ENCODE data around the gene ENPP7. TPM values are rescaled to one million over a fixed set of nuclear protein-coding genes. Genes with fewer than 3 reads are reported as not detected.

The ENPP7 gene
- polyA plus RNA-seq, 5 donors = not detected

DNA sequence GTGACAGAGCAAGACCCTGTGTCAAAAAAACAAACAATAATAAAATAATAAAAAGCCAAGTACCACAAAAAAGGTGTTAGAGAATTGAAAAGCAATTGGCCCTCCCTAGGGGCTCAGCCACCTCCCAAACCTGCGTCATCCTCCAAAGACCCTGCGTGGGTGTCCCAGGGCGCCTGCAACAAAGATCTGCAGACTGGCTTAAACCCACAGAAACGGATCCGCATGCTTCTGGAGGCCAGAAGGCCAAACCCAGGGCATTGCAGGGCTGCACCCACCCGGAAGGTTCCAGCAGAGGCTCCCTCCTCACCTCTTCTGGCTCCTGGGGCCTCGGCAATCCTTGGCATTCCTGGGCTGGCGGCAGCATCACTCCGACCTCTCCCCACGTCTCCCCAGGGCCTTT, 1.5 kb downstream of the ENPP7 start:
- no peak for DNase-seq

DNA sequence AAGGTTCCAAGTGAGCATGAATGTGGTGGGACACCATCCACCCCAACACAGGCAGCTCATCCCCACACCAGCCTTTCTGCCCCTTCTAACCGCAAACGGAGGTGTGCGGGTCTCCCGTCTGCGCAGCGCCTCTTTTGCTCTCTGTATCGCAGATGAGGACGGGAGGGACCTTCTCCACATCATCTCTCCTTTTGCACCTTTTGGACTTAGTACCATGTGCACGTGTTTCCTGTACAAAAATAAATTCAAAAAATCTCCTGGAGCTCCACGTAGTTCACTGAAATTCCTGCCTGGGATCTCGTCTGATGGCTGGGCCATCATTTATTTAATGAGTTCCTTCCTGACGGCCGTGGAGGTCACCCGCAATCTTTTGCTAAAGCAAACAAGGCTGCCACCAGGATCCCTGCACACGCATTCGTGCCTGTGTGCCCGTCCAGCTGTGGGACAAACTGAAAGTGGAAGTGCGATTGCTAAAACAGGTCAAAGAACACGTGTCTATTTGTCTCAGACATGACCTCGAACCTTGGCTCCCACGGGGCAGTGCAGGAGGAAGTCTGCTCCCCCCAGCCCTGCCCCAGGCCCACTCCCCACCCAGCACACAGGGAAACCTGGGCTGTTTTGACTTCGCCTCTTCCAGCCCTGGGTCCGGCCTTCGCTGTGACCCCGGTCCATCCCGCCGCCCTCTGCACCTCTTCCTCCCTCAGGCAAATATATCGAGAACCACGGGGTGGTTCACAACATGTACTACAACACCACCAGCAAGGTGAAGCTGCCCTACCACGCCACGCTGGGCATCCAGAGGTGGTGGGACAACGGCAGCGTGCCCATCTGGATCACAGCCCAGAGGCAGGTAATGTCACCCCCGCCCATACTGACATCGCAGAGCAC, 2.3 kb downstream of the ENPP7 start:
- DNase-seq = no peak

DNA sequence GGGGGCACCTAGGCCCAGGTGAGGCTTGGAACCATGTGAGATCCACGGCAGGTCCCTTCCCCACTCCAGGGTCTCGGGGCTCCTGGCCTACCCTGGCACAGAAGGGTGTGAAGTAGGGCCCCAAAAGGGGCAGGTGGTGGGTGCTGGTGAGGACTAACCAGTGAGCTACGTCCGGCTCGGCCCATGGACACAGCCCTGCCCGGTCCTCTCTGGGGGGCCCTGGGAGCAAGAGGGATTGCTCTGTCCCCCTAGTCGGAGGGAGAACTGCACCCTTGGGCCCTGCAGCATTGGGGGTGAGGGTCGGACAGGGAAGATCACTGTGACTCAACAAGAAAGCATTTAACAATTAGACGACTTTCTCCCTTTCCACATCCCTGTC, 2.9 kb downstream of the ENPP7 start:
- no peak for DNase-seq

DNA sequence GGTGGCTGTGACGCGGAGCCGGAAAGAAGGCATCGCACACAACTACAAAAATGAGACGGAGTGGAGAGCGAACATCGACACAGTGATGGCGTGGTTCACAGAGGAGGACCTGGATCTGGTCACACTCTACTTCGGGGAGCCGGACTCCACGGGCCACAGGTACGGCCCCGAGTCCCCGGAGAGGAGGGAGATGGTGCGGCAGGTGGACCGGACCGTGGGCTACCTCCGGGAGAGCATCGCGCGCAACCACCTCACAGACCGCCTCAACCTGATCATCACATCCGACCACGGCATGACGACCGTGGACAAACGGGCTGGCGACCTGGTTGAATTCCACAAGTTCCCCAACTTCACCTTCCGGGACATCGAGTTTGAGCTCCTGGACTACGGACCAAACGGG, 4.4 kb downstream of the ENPP7 start:
- DNase-seq = no peak

DNA sequence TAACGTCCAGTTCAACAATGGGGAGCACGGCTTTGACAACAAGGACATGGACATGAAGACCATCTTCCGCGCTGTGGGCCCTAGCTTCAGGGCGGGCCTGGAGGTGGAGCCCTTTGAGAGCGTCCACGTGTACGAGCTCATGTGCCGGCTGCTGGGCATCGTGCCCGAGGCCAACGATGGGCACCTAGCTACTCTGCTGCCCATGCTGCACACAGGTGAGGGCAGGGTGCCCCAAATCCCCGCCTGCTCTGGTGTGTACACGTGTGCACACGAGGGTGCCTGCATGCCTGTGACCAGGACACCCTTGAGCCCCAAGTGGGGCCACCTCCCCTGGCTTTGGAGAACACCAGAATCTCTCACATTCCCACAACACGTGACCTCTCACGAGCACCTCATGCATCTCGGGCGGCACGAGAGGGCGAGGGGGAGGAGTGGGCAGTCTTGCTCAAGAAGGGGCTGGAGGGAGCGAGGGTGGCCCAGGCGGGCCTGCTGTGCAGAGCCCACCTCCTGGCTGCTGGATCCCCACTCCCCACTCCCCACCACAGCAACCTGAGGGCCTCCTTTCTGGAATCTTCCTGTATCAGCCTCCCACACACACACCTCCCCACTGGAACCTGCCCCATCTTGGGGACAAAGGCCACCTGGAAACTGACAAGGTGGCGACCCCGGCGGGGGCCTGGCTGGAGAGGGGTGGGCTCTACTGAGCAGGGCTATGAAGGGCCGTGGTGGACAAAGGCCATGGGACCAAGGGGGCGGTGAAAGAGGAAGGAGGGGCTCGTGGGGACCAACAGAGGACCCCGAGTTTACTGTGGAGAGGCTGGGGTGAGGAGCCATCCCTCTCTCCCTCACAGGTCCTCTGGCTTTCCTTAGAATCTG, 6.5 kb downstream of the ENPP7 start:
- DNase-seq = no peak

DNA sequence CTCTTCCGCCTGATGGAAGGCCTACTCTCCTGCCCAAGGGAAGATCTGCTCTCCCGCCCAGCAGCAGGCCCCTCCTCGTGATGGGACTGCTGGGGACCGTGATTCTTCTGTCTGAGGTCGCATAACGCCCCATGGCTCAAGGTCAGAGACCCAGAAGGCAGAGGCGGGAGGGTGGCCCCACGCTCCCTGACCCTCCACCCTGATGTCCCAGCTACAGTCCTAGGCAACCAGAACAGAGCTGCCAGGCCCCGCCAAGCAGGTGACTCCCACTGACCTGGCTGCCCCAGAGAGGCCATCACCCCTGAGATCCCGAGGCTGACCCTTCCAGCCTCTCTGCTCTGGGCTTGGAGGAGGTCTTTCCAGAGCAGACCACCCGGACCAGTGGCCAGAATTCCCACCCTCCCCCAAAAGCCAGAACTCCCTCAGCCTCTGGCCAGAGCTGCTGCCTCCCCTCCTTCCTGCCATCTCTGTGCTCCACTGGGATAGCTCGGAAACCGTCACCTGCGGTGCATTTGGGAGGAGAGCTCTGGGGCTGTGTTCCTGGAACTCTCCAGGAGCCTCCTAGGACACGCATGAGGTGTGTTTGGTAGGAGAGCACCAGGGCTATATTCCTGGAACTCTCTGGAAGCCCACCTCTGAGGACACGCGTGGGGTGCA, 7.3 kb downstream of the ENPP7 start:
- DNase-seq = no peak

DNA sequence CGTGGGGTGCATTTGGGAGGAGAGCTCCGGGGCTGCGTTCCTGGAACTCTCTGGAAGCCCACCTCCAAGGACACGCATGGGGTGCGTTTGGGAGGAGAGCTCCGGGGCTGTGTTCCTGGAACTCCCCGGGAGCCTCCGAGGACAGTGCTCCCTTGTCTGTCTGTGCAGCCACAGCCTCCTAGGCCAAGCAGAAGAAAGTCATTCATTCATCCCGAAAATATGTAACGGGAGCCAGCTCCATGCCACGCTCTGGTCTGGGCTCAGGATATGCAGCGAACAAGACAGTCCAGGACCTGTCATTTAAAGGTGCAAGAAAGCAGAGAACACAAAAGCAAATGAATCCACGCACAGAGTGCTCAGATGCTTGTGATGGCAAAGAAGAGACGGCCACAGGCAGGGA, 7.9 kb downstream of the ENPP7 start:
- no peak for DNase-seq

DNA sequence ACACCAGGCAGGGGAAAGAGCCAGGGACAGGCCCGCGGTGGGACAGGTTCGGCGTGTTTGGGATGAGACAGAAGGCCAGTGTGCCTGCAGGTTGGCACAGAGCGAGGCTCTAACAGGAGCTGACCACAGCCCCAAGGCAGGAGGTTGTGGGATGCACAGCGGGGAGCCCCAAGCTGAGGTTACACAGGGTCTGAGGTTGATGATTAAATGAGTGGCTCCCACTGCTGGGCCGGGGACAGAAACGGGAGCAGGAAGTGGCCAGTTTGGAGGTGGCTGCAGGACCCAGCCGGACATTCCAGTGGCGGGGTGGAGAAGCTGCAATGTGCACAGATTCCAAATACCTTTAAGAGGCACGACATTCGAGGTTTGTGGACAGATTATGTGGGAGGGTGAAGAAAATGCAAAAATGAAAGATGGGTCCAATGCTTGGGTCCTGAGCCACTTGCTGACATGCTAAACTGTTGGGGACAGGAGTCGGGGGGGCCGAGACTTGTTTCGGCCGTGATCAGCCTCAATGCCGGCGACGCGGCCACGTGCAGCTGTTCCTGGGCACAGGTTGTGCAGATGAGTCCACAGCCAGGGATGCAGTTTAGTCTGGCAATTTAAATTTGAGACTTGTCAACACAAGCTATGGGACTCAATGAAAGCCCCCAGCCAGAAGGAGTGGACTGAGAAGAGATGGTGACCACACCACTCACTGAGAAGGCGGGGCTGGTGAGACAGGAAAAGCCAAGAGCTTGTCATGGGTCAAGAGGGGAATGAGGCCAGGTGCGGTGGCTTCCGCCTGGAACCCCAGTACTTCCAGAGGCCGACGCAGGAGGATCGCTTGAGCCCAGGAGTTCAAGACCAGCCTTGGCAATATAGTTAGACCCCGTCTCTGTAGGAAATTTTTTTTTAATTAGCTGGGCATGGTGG, 8.7 kb downstream of the ENPP7 start:
- DNase-seq = no peak

DNA sequence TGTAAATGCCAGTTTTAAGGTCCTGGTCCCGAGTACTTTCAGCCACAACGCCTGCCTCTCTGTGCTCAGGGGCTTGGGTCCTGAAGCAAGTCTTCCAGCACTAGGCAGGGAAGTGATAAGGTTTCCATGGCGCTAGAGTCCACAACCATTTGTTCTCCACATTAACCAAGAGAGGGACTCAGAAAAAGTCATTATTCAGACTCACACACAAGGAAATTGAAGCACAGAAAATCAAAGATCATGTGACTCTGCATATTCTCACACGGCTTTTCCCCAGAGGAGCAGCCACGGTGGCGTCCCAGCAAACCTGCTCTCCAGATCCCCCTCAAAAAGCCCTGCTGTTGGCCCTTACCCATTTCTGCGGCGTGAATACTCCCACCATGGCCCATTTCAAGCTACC, 9.7 kb downstream of the ENPP7 start:
- DNase-seq = peak; percentile 37 to 50

DNA sequence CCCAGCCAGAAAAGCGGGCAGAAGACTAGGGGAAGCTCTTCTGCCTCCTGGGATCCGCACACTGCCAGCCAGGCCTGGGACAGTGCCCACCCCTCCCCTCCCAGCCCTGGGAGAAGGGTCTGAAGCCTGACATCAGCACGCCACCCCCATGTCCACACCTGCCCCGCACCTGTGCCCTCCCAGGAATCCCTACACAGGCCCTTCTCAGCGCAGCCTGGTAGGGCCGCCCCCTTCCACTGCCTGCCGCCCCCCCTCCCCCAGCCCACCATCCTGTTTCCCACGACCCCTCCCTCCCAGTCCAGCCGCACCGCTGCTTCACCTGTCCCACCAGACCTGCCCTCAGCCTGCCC, 10.6 kb downstream of the ENPP7 start:
- no peak for DNase-seq

DNA sequence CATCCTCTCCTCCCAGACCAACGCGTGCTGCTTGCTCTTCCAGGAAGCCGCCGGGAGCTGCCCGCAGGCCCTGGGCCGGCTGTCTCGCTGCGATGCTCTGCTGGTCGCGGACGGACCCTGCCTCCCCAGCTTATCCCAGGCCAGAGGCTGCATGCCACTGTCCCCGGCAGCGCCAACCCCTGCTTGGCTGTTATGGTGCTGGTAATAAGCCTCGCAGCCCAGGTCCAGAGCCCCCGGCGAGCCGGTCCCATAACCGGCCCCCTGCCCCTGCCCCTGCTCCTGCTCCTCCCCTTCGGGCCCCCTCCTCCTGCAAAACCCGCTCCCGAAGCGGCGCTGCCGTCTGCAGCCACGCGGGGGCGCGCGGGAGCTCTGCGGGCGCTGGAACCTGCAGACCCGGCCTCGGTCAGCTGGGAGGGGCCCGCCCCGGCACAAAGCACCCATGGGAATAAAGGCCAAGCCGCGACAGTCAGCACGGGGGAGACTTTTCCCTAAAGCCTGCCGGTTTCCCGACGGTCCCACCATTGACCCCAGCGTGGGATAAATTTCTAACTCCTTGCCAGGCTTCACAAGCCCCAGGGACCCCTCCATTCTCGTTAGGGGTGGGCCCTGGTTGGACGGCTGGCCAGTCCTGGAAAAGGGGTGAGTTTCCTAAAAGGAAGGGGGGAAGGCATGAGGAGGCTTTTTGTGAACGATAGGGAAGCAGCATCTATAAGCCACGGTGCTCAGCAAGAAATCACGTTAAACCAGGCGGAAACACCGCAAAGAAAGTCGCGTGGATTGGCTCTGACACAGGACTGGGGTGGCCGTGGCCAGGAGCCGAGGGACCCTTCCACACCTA, 11.2 kb downstream of the ENPP7 start:
- DNase-seq = peak; percentile 60 to 64

DNA sequence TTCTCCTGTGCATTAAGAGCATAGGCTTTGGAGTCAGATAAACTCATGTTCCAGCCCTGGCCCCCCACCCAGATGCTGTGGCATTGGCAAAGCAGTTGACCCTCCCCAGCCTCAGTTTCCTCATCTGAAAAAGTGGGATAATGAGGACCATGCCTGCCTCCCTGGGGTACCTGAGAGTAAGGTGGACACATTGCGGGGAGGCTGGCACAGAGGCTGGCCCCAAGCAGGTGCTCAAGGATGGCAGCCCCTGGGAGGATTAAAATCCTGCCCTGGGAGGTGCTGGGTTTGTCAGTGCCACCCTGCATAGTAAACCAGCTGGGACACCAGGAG, 11.8 kb downstream of the ENPP7 start:
- no peak for DNase-seq

DNA sequence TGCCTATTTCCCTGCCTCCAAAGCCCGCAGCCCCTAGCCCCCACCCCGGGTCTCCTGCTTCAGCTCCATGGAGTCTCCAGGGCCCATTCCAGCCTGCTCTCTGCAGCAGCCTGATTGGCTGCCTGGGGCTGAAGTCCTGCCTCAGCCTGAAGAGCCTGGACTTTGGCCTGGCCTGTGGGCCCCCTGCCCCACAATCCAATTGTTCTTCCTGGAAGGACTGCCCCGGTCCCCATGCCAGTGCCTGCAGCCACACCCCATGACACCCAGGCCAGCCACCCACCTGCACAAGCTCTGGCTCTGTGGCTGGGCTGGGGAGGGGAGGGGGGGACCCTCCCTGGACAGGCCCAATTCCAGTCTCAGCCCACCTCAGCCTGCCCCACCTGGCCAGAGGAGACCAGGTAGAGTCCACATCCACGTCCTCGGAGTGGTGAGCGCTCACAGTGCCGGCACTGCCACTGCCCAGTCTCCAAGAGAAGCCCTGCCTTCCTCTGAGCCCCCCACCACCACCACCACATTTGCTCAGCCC, 12.3 kb downstream of the ENPP7 start:
- DNase-seq = no peak

DNA sequence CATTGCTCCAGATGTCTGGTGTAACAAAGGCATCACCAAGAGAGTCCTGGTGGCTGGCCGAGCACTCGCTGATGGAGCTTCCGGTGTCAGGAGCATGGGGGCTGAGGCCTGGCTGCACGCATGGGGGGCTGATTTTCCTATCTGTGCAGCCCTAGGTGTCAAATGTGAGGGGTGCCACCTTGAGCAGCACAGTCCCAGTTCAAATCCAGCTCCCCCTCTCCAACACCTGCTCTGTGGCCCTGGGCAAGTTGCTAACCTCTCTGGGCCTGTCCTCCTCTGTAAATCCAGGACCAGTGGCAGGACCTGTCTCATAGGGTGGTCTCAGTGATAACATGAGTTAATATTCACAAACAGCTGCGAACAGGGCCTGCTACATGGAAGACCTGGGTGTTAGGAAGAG, 12.9 kb downstream of the ENPP7 start:
- DNase-seq = no peak

DNA sequence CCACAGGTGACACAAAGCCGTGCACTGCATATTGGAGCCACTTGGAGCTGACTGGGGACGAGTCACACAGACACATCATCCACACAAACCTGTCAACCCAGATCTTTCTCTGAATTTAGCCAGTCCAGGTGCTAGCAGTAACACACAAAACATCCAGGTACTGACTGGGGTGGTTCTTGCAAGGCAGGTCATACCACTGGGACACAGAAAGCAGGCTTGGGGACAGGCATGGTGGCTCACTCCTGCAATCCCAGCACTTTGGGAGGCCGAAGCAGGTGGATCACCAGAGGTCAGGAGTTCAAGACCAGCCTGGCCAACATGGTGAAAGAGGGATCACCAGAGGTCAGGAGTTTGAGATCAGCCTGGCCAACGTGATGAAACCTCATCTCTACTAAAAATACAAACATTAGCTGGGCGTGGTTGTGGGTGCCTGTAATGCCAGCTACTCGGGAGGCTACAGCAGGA, 14.9 kb downstream of the ENPP7 start:
- no peak for DNase-seq

DNA sequence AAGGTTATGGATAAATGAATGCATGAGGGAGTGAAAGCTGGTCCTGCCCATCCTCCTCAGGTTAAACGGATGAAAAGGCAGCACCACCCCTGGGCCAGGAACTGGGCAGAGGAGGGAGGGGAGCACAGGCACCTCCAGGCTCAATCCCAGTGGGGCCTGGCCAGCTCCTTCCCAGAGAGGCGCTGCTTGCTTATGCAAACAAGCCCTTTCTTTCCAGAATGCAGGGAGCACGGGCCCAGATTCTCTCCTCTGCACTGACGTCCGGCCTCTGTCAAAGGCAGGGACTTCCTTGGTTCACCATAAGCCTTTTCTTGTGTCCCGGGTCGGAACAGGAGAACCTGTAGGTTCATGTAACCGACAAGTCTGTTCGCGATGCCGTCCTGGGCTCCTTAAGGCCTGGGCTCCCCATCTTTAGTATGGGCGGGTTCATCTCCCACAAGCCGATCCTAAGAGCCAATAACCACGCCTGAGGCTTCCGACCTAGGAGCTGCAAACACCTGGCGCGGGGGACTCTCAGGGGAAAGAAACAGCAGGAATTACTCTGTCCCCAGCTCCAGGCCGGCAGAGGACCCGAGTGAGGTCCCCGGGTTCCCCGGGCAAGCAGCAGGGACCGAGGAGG, 16.3 kb downstream of the ENPP7 start:
- no peak for DNase-seq

DNA sequence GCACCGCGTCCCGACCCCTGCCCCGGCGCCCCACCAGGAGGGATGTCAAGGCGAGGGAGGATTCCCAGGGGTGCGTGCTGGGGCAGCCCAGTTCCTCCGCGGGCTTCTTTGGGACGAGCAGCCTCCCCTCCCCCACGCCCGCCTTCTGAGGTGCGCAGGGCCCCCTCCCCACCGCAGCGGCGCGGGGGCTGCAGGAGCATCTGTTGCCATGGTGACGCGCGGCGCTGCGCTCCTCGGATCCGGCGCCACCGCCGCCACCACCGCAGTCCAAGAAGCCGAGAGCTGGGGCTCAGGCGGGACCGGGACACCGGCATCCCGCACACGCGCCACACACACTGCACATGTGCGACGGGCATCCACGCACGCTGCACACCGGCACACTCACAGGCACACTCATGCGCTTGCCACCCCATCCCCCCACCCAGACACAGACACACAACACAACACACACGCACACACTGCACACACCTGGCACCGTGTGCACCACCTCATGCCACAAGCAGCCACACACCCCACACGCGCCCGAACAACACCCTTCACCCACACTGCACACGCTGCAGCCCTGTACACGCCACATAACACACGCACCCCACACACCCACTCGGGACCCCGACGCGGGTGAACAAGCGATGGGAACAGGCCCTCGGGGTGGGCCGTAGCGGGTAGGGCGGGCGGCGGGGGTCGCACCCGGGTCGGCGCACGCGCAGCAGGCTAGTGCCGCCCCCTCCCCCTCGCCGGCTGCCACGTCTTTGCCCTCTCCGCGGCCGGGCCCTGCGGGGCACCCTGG, 17.0 kb downstream of the ENPP7 start:
- DNase-seq = no peak

DNA sequence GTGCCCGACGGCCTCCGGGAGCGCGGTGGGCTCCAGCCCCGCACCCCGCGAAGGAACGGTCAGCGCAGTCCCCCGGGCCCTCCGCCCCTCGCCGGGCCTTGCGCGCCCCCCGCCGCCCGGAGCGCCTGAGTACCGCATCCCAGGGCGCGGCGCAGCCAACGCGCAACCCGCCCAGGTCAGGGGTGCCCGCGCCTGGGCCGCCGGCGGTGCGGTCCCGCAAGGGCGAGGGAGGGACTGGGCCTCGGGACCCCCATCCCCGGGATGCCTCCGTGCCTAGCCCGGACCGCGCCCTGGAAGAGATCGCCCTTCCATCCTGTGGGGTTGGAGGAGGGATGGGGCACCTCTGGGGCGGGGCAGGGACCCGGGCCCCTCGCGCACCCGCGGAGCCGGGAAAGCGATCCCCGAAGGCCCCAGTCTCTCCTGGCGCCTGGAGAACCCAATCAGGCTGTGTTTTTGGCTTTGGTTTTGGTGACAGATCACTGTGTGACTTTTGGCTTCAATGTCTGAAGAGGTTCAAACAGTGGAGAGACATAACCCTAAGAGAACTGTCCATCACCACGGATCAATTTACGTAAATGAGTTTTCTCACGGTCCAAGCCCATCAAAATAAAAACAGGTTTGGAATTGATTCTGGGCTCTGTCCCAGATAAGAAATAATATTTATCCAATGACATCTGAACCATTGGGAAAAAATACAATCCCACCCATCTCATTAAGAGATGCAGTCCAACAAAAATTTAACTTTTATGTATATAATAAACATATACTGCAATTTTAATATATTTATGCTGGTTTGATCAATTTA, 17.8 kb downstream of the ENPP7 start:
- no peak for DNase-seq

Data from right lung (tissue), 5 donors.